ENCODE measurements around the gene ZDHHC14.
"Not testable (repeated sequence)": the region's sequence is repeated elsewhere in the genome, so short reads cannot be mapped to it uniquely, and the experiment has no call there.

Gene ZDHHC14

GRCh38 chr6:157402996-157403685 lies 22.2 kb downstream of the ZDHHC14 start:
- in situ Hi-C loops (cut with HindIII; ENCODE audit: low sequenced_read_pairs), result no loop called here

DNA sequence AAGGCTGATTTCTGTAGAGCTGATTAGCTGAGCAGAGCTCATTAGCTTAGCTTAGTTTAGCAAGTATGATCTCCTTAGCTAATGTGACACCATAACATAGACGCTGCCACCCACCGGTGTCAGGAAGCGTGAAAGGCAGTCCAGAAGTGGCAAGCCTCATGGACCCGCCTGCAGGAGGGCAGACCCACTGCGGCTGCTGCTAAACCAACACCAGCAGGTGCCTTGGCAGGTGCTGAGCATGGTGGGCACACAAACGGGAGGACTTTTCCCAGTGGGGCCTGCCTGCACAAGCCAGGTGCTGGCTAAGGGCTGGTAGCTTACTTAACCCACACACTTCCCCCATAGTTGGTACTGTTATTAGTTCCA lies 22.7 kb downstream of the ZDHHC14 start:
- in situ Hi-C loops (cut with HindIII; ENCODE audit: low sequenced_read_pairs), result no loop called here

GRCh38 chr6:157405986-157406385 lies 25.0 kb downstream of the ZDHHC14 start:
- in situ Hi-C loops (cut with HindIII; ENCODE audit: low sequenced_read_pairs), result no loop called here

GRCh38 chr6:157406661-157407060 lies 25.7 kb downstream of the ZDHHC14 start:
- in situ Hi-C loops (cut with HindIII; ENCODE audit: low sequenced_read_pairs), result no loop called here

DNA sequence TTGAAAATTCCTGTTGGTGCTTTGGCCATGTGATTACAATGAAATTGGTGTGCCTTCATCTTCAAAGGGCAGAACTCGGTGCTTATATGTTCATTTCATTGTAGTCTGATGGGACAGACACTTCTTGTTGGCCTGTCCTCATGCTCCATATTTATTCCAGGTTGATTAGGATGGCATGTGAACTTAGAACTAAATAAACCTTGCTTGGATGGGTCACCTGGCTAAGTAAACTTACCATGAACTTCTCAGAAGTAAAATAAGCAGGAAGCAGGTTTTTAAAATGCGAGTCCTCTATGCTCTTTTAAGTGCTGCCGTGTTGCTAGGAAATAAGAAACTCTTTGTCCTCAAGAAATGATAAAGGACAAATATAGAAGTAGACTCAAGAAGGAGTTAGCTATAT lies 26.7 kb downstream of the ZDHHC14 start:
- in situ Hi-C loops (cut with HindIII; ENCODE audit: low sequenced_read_pairs), result no loop called here

GRCh38 chr6:157408427-157408826 lies 27.4 kb downstream of the ZDHHC14 start:
- in situ Hi-C loops (cut with HindIII; ENCODE audit: low sequenced_read_pairs), result not testable (repeated sequence)

- in situ Hi-C loops (cut with HindIII; ENCODE audit: low sequenced_read_pairs), result no loop called here
Measured at GRCh38 chr6:157410045-157410444, 29.1 kb downstream of the ZDHHC14 start.

DNA sequence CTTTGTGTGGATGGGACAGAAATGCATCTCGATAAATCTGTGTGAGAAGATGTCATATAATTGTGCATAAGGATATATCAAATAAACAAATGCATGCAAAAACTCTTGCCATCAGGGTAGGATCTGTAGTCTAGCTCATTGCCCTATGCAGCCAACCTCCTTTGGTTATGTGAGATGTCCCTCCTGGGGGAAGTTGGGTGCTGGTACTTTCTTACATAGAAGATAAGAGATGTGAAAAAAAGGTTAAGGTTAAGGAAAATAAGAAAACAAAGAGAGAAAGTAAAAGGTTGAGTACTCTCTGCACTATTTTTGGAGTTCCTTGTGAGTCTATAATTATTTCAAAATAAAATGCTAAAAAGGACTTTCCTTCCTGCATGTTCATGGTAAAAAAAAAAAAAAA lies 30.4 kb downstream of the ZDHHC14 start:
- in situ Hi-C loops (cut with HindIII; ENCODE audit: low sequenced_read_pairs), result no loop called here

GRCh38 chr6:157412791-157413190 lies 31.8 kb downstream of the ZDHHC14 start:
- in situ Hi-C loops (cut with HindIII; ENCODE audit: low sequenced_read_pairs), result no loop called here

DNA sequence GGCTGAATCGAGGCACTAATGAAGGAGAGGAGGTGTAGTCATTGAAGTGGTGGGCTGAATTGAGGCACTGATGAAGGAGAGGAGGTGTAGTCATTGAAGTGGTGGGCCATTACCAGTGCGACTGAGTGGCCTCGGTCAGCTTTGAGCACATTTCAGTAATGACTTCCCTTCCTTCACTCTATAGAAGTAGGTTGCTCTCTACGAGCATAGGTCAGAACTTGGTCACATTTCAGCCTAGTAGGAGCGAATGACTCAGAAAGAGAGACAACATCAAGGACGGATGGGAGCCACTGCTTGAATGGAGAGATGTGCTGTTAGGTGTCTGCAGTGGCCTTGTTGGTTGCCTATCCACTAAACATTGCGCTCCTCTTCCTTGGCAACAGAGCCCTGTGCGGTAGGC lies 39.5 kb downstream of the ZDHHC14 start:
- in situ Hi-C loops (cut with HindIII; ENCODE audit: low sequenced_read_pairs), result no loop called here

- in situ Hi-C loops (cut with HindIII; ENCODE audit: low sequenced_read_pairs), result no loop called here
Measured at GRCh38 chr6:157424491-157425020, 43.6 kb downstream of the ZDHHC14 start.

DNA sequence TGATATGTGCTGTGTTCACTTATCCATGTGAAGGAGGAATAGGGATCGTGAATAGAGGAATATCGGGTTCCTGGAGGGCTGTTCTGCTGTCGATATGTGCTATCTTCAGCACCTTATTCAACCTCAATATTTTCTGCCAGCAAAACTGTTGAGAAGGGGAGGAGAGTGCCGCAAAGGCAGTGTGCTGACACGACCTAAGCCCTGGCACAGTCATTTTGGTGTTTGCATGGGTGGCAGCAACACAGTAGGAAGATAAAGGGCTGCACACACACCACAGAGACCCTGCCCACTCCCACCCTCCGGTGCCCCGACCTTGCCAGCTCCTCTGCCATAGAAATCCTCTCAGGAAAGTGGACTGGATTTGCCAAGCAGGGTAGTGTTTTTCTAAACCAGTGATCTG lies 47.0 kb downstream of the ZDHHC14 start:
- in situ Hi-C loops (cut with HindIII; ENCODE audit: low sequenced_read_pairs), result no loop called here

GRCh38 chr6:157428427-157429202 lies 47.6 kb downstream of the ZDHHC14 start:
- in situ Hi-C loops (cut with HindIII; ENCODE audit: low sequenced_read_pairs), result no loop called here

DNA sequence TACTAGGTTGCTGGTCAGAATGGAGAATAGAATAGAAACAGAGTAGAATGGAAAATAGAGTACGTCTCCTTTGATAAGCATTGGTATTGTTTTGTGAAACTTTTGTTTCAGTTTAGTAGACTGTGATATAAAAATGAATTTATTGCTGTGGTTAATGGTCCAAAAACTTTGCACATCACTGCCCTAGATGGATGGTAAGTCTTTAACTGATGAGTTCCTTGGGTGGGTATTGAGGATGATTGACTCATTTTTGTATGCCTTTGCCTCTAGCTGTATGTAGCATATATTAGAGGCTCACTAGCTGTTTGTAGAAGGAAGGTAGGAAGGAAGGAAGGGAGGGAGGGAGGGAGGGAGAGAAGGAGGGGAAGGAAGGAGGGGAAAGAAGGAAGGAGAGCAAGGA lies 48.3 kb downstream of the ZDHHC14 start:
- in situ Hi-C loops (cut with HindIII; ENCODE audit: low sequenced_read_pairs), result no loop called here

GRCh38 chr6:157430834-157431233 lies 49.8 kb downstream of the ZDHHC14 start:
- in situ Hi-C loops (cut with HindIII; ENCODE audit: low sequenced_read_pairs), result no loop called here

DNA sequence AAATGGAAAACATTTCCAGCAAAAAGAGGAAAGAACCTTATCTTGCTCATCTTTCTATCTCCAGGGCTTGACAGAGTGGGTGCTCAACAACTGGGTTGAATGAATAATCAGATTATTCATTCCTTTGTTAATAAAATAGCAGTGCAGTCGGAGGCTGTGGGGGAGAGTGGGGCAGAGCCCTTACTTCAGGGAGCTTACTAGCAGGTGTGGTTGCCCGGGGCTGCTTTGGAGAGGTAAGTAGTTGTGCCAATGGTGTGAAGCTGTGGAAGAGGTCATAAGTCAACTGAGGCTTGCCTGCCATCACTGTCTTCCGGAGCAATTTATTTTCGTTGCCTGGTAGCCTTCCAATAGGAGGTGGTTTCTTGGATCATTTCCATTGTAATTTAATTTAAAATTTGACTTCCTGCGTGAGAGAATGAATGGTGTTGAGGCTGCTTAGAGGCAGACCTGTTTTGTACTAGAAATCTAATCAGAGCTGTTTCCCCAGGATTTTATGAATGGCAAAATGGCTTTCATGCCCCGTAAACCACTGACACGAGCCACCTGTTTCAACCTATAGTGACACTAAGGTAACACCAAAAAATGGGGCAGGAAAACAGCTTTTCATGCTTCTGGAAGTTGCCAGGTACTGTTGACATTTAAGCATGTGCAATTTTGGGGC lies 51.4 kb downstream of the ZDHHC14 start:
- in situ Hi-C loops (cut with HindIII; ENCODE audit: low sequenced_read_pairs), result no loop called here

GRCh38 chr6:157432892-157433265 lies 51.9 kb downstream of the ZDHHC14 start:
- in situ Hi-C loops (cut with HindIII; ENCODE audit: low sequenced_read_pairs), result no loop called here

- in situ Hi-C loops (cut with HindIII; ENCODE audit: low sequenced_read_pairs), result no loop called here
Measured at GRCh38 chr6:157433678-157434081, 52.7 kb downstream of the ZDHHC14 start.

- in situ Hi-C loops (cut with HindIII; ENCODE audit: low sequenced_read_pairs), result no loop called here
Measured at GRCh38 chr6:157434349-157435033, 53.5 kb downstream of the ZDHHC14 start.

DNA sequence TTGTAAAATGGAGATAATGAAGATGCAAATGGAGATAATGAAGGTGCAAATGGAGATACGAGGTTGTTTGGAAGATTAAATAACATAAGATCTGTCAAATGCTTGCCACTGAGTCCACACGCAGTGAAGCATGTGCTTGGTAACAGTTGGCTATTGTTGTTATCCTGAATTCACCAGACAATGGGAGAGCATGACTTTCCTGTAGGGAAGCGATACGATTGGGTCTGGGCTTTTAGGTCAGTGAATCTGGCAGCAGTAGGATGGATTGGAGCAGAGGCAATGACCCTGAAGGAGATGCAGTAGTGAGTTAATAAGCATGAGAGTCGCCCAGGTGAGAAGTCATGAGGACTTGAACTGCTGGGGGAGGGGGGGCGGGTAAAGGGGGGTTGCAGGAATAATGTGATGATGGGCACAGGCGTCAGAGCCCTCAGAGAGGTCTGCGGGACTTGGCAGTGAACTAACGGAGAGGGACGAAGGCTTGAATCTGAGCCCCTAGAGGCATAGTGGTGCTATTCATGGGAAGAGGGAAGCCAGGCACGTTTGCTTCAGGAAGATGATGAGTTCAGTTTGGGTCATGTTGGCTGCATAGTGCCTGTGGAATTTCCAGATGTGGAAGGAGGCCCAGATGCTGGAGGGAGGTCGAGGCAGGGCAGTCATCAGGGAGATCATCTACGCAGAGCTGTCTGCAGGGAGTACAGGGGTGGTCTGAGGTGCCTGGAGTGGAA lies 55.4 kb downstream of the ZDHHC14 start:
- in situ Hi-C loops (cut with HindIII; ENCODE audit: low sequenced_read_pairs), result no loop called here

DNA sequence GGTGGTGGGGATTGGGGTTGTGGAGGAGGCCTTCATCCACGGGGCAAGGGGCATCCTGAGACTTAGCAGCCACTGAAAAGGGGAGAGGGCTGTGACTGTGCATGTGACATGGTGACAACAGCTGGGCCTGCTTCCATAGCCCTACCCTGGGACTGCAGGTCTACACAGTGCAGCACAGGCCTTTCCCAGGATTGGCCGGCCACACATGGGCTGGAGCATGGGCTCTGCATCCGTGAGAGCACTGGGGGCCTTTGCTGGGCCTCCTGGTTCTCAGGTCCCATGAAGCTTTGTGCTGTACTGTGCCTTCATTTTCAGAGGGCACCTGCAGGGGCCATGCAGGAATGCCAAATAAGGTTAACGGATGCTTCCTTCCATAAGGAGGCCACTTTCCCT lies 56.0 kb downstream of the ZDHHC14 start:
- in situ Hi-C loops (cut with HindIII; ENCODE audit: low sequenced_read_pairs), result no loop called here
